SK-N-SH treated with all-trans-retinoic acid at 6 μM for 48 hours (cell line): Measurements from ENCODE around the gene MYO9A.

Source experiments
- ATAC-seq: fragments of 200-7000 bp; cut with Tn5 transposase; 3 replicates; pipeline ENCODE4 v1.9.1; 2020; ENCODE audit warnings: mild to moderate bottlenecking, moderate library complexity
- ARNTL ChIP-seq: fragments of 450-650 bp; formaldehyde crosslinking; IDR thresholded peaks from 2 replicates; pipeline ENCODE4 v1.5.0; 2020; ENCODE audit warnings: low read depth, mild to moderate bottlenecking, moderate library complexity, borderline replicate concordance
- BACH2 ChIP-seq: fragments of 250-450 bp; sonication (Bioruptor Pico); IDR thresholded peaks from 2 replicates; pipeline ENCODE4 v1.9.0; 2021; ENCODE audit warnings: mild to moderate bottlenecking, borderline replicate concordance
- CSDC2 ChIP-seq: fragments of 250-450 bp; sonication (Bioruptor Pico); IDR thresholded peaks from 2 replicates; pipeline ENCODE4 v1.5.0; 2020; ENCODE audit warnings: mild to moderate bottlenecking, moderate library complexity
- ESRRG ChIP-seq: fragments of 250-450 bp; sonication (Bioruptor Pico); IDR thresholded peaks from 2 replicates; pipeline ENCODE4 v1.6.1; 2021; ENCODE audit warnings: mild to moderate bottlenecking
- GLIS3 ChIP-seq: fragments of 250-450 bp; sonication (Bioruptor Pico); IDR thresholded peaks from 2 replicates; pipeline ENCODE4 v1.5.0; 2020; ENCODE audit warnings: mild to moderate bottlenecking, moderate library complexity
- ISL1 ChIP-seq: fragments of 250-450 bp; sonication (Bioruptor Pico); IDR thresholded peaks from 2 replicates; pipeline ENCODE4 v2.1.2; 2022; ENCODE audit warnings: mild to moderate bottlenecking, moderate library complexity
- OSR1 ChIP-seq: fragments of 250-450 bp; sonication (Bioruptor Pico); IDR thresholded peaks from 2 replicates; pipeline ENCODE4 v1.8.0; 2022; ENCODE audit warnings: moderate library complexity, mild to moderate bottlenecking, inconsistent platforms
- PPARA ChIP-seq: fragments of 250-450 bp; sonication (Bioruptor Pico); IDR thresholded peaks from 2 replicates; pipeline ENCODE4 v1.5.0; 2020; ENCODE audit warnings: mild to moderate bottlenecking, borderline replicate concordance
- RARB ChIP-seq: fragments of 250-450 bp; sonication (Bioruptor Pico); IDR thresholded peaks from 2 replicates; pipeline ENCODE4 v1.8.0; 2021; ENCODE audit warnings: mild to moderate bottlenecking, moderate library complexity
- SNAI2 ChIP-seq: fragments of 250-450 bp; sonication (Bioruptor Pico); IDR thresholded peaks from 2 replicates; pipeline ENCODE4 v1.5.0; 2020; ENCODE audit warnings: mild to moderate bottlenecking, moderate library complexity
- TCF4 ChIP-seq: fragments of 250-450 bp; sonication (Bioruptor Pico); IDR thresholded peaks from 2 replicates; pipeline ENCODE4 v1.8.0; 2021; ENCODE audit warnings: mild to moderate bottlenecking, moderate library complexity, borderline replicate concordance
- TOX ChIP-seq: fragments of 250-450 bp; sonication (Bioruptor Pico); IDR thresholded peaks from 2 replicates; pipeline ENCODE4 v1.8.0; 2021; ENCODE audit warnings: mild to moderate bottlenecking, moderate library complexity, borderline replicate concordance
- ZNF565 ChIP-seq: fragments of 450-650 bp; formaldehyde crosslinking; conservative IDR thresholded peaks from 2 replicates; pipeline ENCODE4 v1.5.0; 2020; ENCODE audit warnings: low read depth, mild to moderate bottlenecking, moderate library complexity
- ZNF70 ChIP-seq: fragments of 450-650 bp; formaldehyde crosslinking; IDR thresholded peaks from 2 replicates; pipeline ENCODE4 v1.5.0; 2020; ENCODE audit warnings: mild to moderate bottlenecking, moderate library complexity
- ZNF8 ChIP-seq: fragments of 450-650 bp; formaldehyde crosslinking; IDR thresholded peaks from 2 replicates; pipeline ENCODE4 v1.5.0; 2020; ENCODE audit warnings: mild to moderate bottlenecking, moderate library complexity
- TF ChIP-seq, protein P1 (sequence below): fragments of 250-450 bp; sonication (Bioruptor Pico); IDR thresholded peaks from 2 replicates; pipeline ENCODE4 v1.8.0; 2020; ENCODE audit warnings: mild to moderate bottlenecking, moderate library complexity, borderline replicate concordance
- TF ChIP-seq, protein P2 (sequence below): fragments of 250-450 bp; sonication (Bioruptor Pico); IDR thresholded peaks from 2 replicates; pipeline ENCODE4 v1.8.0; 2021; ENCODE audit warnings: low read depth, mild to moderate bottlenecking, moderate library complexity, borderline replicate concordance
- TF ChIP-seq, protein P3 (sequence below): fragments of 250-450 bp; sonication (Bioruptor Pico); IDR thresholded peaks from 2 replicates; pipeline ENCODE4 v1.5.1; 2020; ENCODE audit warnings: low read depth, mild to moderate bottlenecking, moderate library complexity
- TF ChIP-seq, protein P4 (sequence below): fragments of 250-450 bp; sonication (Bioruptor Pico); IDR thresholded peaks from 2 replicates; pipeline ENCODE4 v1.5.1; 2021; ENCODE audit warnings: mild to moderate bottlenecking, moderate library complexity
- TF ChIP-seq, protein P5 (sequence below): fragments of 250-450 bp; sonication (Bioruptor Pico); IDR thresholded peaks from 2 replicates; pipeline ENCODE4 v1.5.0; 2020; ENCODE audit warnings: mild to moderate bottlenecking, moderate library complexity

The MYO9A gene

DNA sequence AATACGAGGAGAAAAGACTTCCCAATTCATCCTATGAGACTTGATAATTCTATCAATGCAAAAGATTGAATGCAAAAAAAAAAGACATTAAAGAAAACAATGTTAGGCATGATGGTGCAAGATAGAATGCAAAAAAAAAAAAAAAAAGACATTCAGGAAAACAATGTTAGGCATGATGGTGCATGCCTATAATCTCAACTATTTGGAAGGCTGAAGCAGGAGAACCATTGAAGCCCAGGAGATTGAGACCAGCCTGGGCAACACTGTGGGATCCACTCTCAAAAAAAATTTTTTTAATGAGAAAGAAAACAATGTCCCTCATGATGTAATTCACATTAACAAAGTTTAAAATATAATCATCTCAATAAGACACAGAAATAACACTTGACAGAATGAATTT lies 75.9 kb downstream of the MYO9A start (continued):
- TF ChIP-seq, protein P1, sequence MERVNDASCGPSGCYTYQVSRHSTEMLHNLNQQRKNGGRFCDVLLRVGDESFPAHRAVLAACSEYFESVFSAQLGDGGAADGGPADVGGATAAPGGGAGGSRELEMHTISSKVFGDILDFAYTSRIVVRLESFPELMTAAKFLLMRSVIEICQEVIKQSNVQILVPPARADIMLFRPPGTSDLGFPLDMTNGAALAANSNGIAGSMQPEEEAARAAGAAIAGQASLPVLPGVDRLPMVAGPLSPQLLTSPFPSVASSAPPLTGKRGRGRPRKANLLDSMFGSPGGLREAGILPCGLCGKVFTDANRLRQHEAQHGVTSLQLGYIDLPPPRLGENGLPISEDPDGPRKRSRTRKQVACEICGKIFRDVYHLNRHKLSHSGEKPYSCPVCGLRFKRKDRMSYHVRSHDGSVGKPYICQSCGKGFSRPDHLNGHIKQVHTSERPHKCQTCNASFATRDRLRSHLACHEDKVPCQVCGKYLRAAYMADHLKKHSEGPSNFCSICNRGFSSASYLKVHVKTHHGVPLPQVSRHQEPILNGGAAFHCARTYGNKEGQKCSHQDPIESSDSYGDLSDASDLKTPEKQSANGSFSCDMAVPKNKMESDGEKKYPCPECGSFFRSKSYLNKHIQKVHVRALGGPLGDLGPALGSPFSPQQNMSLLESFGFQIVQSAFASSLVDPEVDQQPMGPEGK (CRISPR knock-in tag) = no peak
- TF ChIP-seq GLIS3 (CRISPR knock-in tag) (no peak), BACH2 (CRISPR knock-in tag) (no peak), OSR1 (CRISPR knock-in tag) (no peak), PPARA (CRISPR knock-in tag) (no peak), CSDC2 (CRISPR knock-in tag) (no peak)
- TF ChIP-seq, protein P2, sequence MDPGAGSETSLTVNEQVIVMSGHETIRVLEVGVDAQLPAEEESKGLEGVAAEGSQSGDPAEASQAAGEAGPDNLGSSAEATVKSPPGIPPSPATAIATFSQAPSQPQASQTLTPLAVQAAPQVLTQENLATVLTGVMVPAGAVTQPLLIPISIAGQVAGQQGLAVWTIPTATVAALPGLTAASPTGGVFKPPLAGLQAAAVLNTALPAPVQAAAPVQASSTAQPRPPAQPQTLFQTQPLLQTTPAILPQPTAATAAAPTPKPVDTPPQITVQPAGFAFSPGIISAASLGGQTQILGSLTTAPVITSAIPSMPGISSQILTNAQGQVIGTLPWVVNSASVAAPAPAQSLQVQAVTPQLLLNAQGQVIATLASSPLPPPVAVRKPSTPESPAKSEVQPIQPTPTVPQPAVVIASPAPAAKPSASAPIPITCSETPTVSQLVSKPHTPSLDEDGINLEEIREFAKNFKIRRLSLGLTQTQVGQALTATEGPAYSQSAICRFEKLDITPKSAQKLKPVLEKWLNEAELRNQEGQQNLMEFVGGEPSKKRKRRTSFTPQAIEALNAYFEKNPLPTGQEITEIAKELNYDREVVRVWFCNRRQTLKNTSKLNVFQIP (CRISPR knock-in tag) = no peak
- TF ChIP-seq, protein P3, sequence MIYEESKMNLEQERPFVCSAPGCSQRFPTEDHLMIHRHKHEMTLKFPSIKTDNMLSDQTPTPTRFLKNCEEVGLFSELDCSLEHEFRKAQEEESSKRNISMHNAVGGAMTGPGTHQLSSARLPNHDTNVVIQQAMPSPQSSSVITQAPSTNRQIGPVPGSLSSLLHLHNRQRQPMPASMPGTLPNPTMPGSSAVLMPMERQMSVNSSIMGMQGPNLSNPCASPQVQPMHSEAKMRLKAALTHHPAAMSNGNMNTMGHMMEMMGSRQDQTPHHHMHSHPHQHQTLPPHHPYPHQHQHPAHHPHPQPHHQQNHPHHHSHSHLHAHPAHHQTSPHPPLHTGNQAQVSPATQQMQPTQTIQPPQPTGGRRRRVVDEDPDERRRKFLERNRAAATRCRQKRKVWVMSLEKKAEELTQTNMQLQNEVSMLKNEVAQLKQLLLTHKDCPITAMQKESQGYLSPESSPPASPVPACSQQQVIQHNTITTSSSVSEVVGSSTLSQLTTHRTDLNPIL (CRISPR knock-in tag) = no peak

DNA sequence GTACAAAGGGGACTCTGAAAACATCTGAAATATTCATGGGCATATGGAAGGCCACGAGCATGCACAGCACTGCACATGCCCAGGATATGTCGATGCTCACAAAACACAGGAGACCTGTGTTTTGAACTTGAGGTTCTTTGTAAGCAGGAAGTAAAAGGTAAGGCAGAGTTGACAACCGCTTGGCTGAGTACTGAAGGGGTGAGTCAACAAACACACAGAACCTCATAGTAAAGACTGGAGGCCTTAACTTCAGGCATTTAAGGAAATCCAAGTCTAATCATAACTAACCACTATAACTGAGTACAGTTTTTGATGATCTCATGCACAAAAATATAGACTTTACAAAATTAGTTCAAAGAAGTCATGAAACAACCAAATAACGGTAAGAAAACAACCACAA lies 80.6 kb downstream of the MYO9A start:
- TF ChIP-seq, protein P1 (CRISPR knock-in tag) = no peak
- TF ChIP-seq SNAI2 (no peak), ZNF565 (CRISPR knock-in tag) (no peak), ZNF8 (CRISPR knock-in tag) (no peak), BACH2 (CRISPR knock-in tag) (no peak), ZNF70 (CRISPR knock-in tag) (no peak), GLIS3 (CRISPR knock-in tag) (no peak), TOX (no peak), RARB (CRISPR knock-in tag) (no peak), TCF4 (CRISPR knock-in tag) (no peak), CSDC2 (CRISPR knock-in tag) (no peak), PPARA (CRISPR knock-in tag) (no peak), ARNTL (CRISPR knock-in tag) (no peak), OSR1 (CRISPR knock-in tag) (no peak), ISL1 (CRISPR knock-in tag) (no peak), ESRRG (no peak)
- TF ChIP-seq, protein P2 (CRISPR knock-in tag) = no peak
- TF ChIP-seq, protein P4, sequence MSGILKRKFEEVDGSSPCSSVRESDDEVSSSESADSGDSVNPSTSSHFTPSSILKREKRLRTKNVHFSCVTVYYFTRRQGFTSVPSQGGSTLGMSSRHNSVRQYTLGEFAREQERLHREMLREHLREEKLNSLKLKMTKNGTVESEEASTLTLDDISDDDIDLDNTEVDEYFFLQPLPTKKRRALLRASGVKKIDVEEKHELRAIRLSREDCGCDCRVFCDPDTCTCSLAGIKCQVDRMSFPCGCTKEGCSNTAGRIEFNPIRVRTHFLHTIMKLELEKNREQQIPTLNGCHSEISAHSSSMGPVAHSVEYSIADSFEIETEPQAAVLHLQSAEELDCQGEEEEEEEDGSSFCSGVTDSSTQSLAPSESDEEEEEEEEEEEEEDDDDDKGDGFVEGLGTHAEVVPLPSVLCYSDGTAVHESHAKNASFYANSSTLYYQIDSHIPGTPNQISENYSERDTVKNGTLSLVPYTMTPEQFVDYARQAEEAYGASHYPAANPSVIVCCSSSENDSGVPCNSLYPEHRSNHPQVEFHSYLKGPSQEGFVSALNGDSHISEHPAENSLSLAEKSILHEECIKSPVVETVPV (CRISPR knock-in tag) = no peak
- TF ChIP-seq, protein P5, sequence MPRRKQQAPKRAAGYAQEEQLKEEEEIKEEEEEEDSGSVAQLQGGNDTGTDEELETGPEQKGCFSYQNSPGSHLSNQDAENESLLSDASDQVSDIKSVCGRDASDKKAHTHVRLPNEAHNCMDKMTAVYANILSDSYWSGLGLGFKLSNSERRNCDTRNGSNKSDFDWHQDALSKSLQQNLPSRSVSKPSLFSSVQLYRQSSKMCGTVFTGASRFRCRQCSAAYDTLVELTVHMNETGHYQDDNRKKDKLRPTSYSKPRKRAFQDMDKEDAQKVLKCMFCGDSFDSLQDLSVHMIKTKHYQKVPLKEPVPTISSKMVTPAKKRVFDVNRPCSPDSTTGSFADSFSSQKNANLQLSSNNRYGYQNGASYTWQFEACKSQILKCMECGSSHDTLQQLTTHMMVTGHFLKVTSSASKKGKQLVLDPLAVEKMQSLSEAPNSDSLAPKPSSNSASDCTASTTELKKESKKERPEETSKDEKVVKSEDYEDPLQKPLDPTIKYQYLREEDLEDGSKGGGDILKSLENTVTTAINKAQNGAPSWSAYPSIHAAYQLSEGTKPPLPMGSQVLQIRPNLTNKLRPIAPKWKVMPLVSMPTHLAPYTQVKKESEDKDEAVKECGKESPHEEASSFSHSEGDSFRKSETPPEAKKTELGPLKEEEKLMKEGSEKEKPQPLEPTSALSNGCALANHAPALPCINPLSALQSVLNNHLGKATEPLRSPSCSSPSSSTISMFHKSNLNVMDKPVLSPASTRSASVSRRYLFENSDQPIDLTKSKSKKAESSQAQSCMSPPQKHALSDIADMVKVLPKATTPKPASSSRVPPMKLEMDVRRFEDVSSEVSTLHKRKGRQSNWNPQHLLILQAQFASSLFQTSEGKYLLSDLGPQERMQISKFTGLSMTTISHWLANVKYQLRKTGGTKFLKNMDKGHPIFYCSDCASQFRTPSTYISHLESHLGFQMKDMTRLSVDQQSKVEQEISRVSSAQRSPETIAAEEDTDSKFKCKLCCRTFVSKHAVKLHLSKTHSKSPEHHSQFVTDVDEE (CRISPR knock-in tag) = no peak
- TF ChIP-seq, protein P3 (CRISPR knock-in tag) = no peak
- TF ChIP-seq, all 23 proteins: peak for 0

More for the DNA sequence above, 80.6 kb downstream of the MYO9A start:
- no peak for ATAC-seq
